K562 treated with DMSO at 1 percent for 12 hours (cell line): ENCODE data around the gene CNPY4. TPM values are rescaled to one million over a fixed set of nuclear protein-coding genes. Genes with fewer than 3 reads are reported as not detected.

Experiments used
- total RNA-seq: library from RNA; unstranded; fragments of 300-600 nt; gene quantifications from 2 replicates; pipeline ENCODE4 v1.2.3, GENCODE V29; 2022; ENCODE audit not compliant: insufficient read depth

The CNPY4 gene
- total RNA-seq, result 9.2 and 11.9 TPM in 2 replicates

GRCh38 chr7:100119072-100119969 lies at the start of gene CNPY4, which contains the start of gene TAF6:
CNPY4 (plus strand) TSS chr7:100119634; CDS start chr7:100119745, 111 bp downstream.
TAF6 (minus strand) TSS chr7:100119358; CDS start chr7:100114209, 5,149 bp downstream.

GRCh38 chr7:100081535-100082102 lies 37.8 kb upstream of the CNPY4 start, which contains the start of gene ZNF3:
ZNF3 (minus strand) TSS chr7:100081723; CDS start chr7:100077357, 4,366 bp downstream.

GRCh38 chr7:100088621-100089457 lies 30.6 kb upstream of the CNPY4 start, which contains the start of gene COPS6:
COPS6 (plus strand) TSS chr7:100088969; CDS start chr7:100088991, 22 bp downstream.

GRCh38 chr7:100101016-100101862 lies 18.2 kb upstream of the CNPY4 start, which contains the start of the genes AP4M1 and MCM7:
AP4M1 (plus strand) TSS chr7:100101643; CDS start chr7:100101715, 72 bp downstream.
MCM7 (minus strand) TSS chr7:100101397; CDS start chr7:100101294, 103 bp downstream.

GRCh38 chr7:100126931-100127865 lies 7.8 kb downstream of the CNPY4 start, which contains the start of gene MBLAC1:
MBLAC1 (plus strand) TSS chr7:100126967; CDS start chr7:100127396, 429 bp downstream.

GRCh38 chr7:100148559-100149328 lies 29.3 kb downstream of the CNPY4 start, which contains the start of gene LAMTOR4:
LAMTOR4 (plus strand) TSS chr7:100148918; CDS start chr7:100148973, 55 bp downstream.

GRCh38 chr7:100158229-100159098 lies 39.0 kb downstream of the CNPY4 start, which contains the start of gene TRAPPC14:
TRAPPC14 (minus strand) TSS chr7:100158723; CDS start chr7:100158499, 224 bp downstream.

Other genes starting within 250 kb of the CNPY4 start
- not detected in 2 replicates for gene OR2AE1, start 242.6 kb upstream of the CNPY4 start, total RNA-seq
- 22.1 and 47.3 TPM in 2 replicates for gene TRIM4, start 200.1 kb upstream of the CNPY4 start, total RNA-seq
- gene GJC3, start 190.0 kb upstream of the CNPY4 start, total RNA-seq, result not detected in 2 replicates
- gene AZGP1, start 143.6 kb upstream of the CNPY4 start, total RNA-seq, result not detected in 2 replicates
- 7.7 and 24.0 TPM in 2 replicates for gene ZKSCAN1, start 104.0 kb upstream of the CNPY4 start, total RNA-seq
- gene ZSCAN21, start 69.9 kb upstream of the CNPY4 start, total RNA-seq, result 8.9 and 17.0 TPM in 2 replicates
- 20.8 and 32.0 TPM in 2 replicates for gene ZNF3, start 37.9 kb upstream of the CNPY4 start, total RNA-seq
- gene COPS6, start 30.7 kb upstream of the CNPY4 start, total RNA-seq, result 137 and 153 TPM in 2 replicates
- 428 and 455 TPM in 2 replicates for gene MCM7, start 18.2 kb upstream of the CNPY4 start, total RNA-seq
- 17.2 and 19.9 TPM in 2 replicates for gene AP4M1, start 18.0 kb upstream of the CNPY4 start, total RNA-seq
- gene TAF6, start 276 bp upstream of the CNPY4 start, total RNA-seq, result 54.3 and 104 TPM in 2 replicates
- 4.0 and 6.1 TPM in 2 replicates for gene MBLAC1, start 7.3 kb downstream of the CNPY4 start, total RNA-seq
- 285 and 449 TPM in 2 replicates for gene LAMTOR4, start 29.3 kb downstream of the CNPY4 start, total RNA-seq
- 36.9 and 43.3 TPM in 2 replicates for gene TRAPPC14, start 39.1 kb downstream of the CNPY4 start, total RNA-seq
- gene GAL3ST4, start 49.0 kb downstream of the CNPY4 start, total RNA-seq, result 5.9 and 6.2 TPM in 2 replicates
- 0.52 and 6.1 TPM in 2 replicates for gene GPC2, start 57.7 kb downstream of the CNPY4 start, total RNA-seq
- gene STAG3, start 58.3 kb downstream of the CNPY4 start, total RNA-seq, result 3.4 and 9.1 TPM in 2 replicates
- not detected in 2 replicates for gene PVRIG, start 100.3 kb downstream of the CNPY4 start, total RNA-seq
- gene SPDYE3, start 188.1 kb downstream of the CNPY4 start, total RNA-seq, result 3.3 and 5.8 TPM in 2 replicates
- 22.6 and 47.5 TPM in 2 replicates for gene PILRB, start 238.5 kb downstream of the CNPY4 start, total RNA-seq